ENCODE results near the gene YEATS4. TPM values are rescaled to one million over a fixed set of nuclear protein-coding genes. Genes with fewer than 3 reads are reported as not detected.

YEATS4 gene
- total RNA-seq, 1 donor from 2014 or later, result 22.4 TPM

DNA sequence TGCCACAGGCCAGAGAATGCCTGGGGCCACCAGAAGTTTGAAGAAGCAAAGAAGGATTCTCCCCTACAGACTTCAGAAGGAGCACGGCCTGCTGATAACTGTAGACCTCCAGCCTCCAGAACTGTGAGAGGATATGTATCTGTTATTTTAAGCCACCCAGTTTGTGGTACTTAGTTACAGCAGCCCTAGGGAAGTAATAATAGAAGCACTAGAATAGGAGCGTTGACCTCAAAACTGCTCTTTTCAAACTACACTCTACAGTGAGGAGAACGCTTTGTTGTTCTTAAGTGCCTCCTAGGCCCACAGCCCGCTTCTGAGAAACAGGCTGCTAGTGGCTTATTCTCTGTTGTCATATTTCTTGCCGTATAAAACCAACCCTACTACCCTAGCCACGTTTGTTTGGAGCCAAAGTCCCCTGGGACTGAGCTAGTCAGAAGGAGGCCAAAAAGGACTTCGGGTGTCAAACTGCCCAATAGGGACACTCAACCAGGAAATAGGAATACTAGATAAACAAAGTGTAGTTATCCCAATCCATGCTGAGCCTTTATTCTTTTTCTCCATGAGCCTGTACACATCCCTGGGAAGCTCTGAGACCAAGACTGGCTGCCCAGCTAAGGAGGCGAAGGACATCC is 72.2 kb downstream of the YEATS4 start:
- no peak for DNase-seq (ENCODE audit: low read depth, low spot score)

DNA sequence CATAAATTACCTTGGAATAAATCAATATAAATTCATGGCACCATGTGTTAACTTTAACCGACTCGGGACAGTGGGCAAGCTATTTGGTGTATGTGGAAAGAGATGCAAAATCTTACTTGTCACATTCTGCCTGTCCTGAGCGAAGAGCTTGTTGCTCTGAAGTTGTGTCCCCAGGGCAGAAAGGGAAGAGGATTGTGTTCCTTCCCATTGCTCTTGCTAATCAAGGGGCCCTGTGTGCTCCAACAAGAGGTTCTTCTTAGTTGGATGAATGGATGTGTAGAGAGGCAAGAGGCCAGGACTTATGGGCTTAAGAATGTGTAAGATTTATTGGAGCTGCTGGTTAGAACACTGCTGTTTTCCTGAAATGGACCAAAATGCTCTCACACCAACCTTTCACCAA is 74.1 kb downstream of the YEATS4 start:
- DNase-seq (ENCODE audit: low read depth, low spot score), result no peak

DNA sequence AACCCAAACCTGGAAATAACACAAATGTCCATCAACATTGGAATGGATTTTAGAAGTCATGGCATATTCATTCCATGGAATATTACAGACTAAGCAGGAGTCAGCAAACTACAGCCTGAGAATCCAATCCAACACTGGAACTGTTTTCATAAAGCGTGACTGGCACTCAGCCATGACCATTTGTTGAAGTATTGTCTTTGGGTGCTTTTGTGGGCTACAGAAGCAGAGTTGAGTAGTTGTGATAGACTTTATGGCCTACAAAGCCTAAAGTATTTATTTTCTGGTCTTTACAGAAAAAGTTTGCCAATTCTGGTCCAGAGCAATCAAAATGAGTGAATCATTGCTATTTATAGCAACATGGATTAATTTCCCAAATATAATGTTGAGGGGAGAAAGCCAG is 76.1 kb downstream of the YEATS4 start:
- no peak for DNase-seq (ENCODE audit: low read depth, low spot score)

DNA sequence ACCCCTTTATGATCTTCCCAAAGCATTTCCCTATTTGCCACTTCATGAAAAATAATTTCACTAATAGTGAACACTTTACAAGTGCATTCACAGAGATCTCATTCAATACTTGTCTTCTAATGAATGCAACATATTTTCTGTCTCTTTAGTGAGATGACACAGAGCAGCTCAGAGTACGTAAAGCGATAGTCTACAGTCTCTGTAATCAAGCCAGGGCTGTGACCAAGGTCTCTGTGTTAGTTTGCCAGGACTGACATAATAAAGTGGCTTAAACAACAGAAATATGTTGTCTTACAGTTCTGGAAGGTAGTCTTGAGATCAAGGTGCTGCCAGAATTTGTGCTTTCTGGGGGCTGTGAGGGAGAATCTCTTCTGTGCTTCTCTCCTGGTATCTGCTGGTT is 77.5 kb downstream of the YEATS4 start:
- DNase-seq (ENCODE audit: low read depth, low spot score), result no peak

DNA sequence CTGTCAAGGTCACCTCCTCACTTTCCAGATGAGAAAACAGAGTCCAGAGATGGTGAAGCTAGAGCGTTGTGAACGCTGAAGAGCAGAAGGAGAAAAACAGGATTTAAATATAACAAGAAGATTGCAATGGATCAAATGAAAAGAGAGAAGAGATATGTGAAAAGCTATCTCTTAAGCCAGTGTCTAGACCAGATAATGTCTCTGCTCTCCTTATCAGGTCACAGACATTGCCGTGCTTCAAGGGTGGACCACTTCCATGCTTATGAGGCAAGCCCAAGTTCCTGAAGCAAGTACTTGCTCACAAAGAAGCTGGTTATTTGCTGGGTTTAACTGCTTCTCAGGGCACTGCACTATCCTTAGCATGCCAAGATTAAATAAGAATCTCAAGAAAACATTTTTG is 79.0 kb downstream of the YEATS4 start:
- no peak for DNase-seq (ENCODE audit: low read depth, low spot score)

DNA sequence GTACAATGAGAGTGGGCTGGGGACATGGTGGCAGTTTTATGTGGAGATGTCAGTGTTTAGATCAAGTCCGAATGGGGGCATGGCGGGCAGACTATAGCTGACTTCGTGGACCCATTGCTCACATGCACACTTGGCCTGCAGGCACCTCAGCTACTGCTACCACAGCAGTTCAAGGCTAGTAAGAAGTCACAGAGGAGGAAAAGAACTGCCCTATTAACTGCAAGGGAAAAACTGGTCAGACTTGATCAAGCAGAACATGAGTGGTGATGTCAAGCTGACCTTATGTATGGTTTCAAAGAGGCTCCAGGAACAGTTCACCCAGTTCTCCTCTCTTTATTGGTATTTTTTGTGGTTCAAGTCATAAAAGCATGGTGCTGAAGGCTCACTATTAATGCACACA is 80.5 kb downstream of the YEATS4 start:
- DNase-seq (ENCODE audit: low read depth, low spot score), result no peak

Other genes with a start within 250 kb of the YEATS4 start
- 41.7 and 44.2 TPM in 2 replicates for gene CPSF6, start 120.2 kb upstream of the YEATS4 start, total RNA-seq
- not detected in 2 replicates for gene LYZ, start 11.4 kb upstream of the YEATS4 start, total RNA-seq
- gene FRS2, start 110.6 kb downstream of the YEATS4 start, total RNA-seq, result 17.9 and 19.6 TPM in 2 replicates
- gene CCT2, start 225.7 kb downstream of the YEATS4 start, total RNA-seq, result 298 and 500 TPM in 2 replicates

Measured in pulmonary artery endothelial cell (primary cell).